Progenitor cell of endocrine pancreas (in vitro differentiated cells): ENCODE results near the gene KRTAP10-1. TPM values are rescaled to one million over a fixed set of nuclear protein-coding genes. Genes with fewer than 3 reads are reported as not detected.
"Not testable (repeated sequence)": the region's sequence is repeated elsewhere in the genome, so short reads cannot be mapped to it uniquely, and the experiment has no call there.

Experiments used
- DNase-seq: peaks from one replicate; pipeline ENCODE4 v3.0.0; 2021; ENCODE audit warnings: low spot score; ENCODE audit not compliant: unreplicated experiment
- H3K27ac Mint-ChIP-seq: 2 replicates; pipeline ENCODE4 v1.8.0; 2021; ENCODE audit warnings: mild to moderate bottlenecking, moderate library complexity, mixed read lengths
- H3K27me3 Mint-ChIP-seq: 2 replicates; pipeline ENCODE4 v1.8.0; 2021; ENCODE audit warnings: mixed read lengths
- H3K36me3 Mint-ChIP-seq: 2 replicates; pipeline ENCODE4 v1.8.0; 2022; ENCODE audit warnings: mixed read lengths; ENCODE audit not compliant: insufficient read depth
- H3K4me1 Mint-ChIP-seq: 2 replicates; pipeline ENCODE4 v1.8.0; 2021; ENCODE audit warnings: low read depth, mixed read lengths
- H3K4me3 Mint-ChIP-seq: 2 replicates; pipeline ENCODE4 v1.8.0; 2021; ENCODE audit warnings: low read depth, mild to moderate bottlenecking, moderate library complexity, mixed read lengths
- H3K9me3 Mint-ChIP-seq: 2 replicates; pipeline ENCODE4 v1.8.0; 2021; ENCODE audit warnings: low read depth, mixed read lengths
- total RNA-seq: library from RNA; stranded (reverse); gene quantifications from 2 replicates; pipeline ENCODE4 v1.2.1, GENCODE V29; 2021
- TF ChIP-seq, protein P1 (sequence below): fragments of 200-600 bp; sonication (generic); IDR thresholded peaks from one replicate; pipeline ENCODE4 v1.5.0; 2021; ENCODE audit warnings: antibody characterized with exemption, mild to moderate bottlenecking; ENCODE audit not compliant: unreplicated experiment

Gene KRTAP10-1
- total RNA-seq, 1 donor from 2014 or later: not detected

DNA sequence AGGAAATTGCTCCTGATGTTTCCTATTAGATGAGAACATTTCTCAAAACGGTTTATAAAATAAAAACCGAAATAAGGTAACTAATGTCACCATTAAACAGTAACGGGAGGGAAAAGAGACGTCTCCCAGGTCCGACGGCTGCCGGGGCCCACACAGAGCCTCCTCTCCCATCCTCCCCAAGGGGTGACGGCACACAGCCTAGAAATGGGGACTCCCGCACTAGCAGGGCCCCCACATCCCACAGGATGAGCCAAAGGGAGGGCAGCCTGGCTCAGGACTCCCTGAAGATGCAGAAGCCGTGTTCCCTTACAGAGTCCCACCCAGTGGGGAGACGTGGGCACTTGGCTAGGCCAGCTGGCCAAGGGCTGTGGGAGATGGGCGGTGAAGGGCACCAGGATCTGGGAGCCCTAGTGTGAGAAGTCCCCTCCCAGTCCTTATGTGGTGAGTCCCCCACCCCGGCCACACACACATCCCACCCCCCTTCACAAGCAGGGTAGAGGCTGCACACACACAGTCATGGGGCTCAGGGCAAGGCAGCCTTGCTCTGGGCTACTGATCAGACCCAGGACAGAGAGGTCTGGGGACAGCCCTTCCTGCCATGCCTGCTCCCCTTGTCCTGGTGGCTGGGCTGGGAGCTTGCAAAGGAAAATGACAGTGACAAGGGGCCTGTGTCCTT is 15.3 kb upstream of the KRTAP10-1 start:
- Mint-ChIP-seq H3K9me3 (peaks cover under 1% of the 10 kb centered on the region), H3K27ac (no peak overlapping the region), H3K4me3 (no peak overlapping the region), H3K27me3 (peaks cover 18% of the 10 kb centered on the region), H3K36me3 (no peaks in the 10 kb centered on the region), H3K4me1 (peaks cover 4% of the 10 kb centered on the region)
- peak; percentile 7 for DNase-seq
- TF ChIP-seq, protein P1, sequence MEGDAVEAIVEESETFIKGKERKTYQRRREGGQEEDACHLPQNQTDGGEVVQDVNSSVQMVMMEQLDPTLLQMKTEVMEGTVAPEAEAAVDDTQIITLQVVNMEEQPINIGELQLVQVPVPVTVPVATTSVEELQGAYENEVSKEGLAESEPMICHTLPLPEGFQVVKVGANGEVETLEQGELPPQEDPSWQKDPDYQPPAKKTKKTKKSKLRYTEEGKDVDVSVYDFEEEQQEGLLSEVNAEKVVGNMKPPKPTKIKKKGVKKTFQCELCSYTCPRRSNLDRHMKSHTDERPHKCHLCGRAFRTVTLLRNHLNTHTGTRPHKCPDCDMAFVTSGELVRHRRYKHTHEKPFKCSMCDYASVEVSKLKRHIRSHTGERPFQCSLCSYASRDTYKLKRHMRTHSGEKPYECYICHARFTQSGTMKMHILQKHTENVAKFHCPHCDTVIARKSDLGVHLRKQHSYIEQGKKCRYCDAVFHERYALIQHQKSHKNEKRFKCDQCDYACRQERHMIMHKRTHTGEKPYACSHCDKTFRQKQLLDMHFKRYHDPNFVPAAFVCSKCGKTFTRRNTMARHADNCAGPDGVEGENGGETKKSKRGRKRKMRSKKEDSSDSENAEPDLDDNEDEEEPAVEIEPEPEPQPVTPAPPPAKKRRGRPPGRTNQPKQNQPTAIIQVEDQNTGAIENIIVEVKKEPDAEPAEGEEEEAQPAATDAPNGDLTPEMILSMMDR: no peak

DNA sequence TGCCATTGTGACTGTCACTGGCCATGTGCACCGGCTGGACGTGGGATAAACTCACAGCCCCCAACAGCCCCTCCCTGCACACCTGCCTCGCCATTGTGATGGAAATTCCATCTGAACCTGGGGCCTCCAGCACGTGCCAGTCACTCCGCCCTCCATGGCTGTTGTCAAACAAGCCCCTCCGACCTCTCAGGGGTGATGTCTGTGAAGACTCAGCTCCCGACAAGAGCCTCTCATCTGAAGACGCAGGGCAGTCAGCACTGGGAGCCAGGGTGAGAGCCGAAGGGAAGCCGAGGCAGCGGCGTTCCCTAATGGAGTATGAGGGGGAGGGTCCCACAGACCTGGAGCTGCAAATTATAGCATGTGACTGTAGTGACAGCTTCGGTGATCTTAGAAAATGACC is 12.7 kb upstream of the KRTAP10-1 start:
- H3K4me1 Mint-ChIP-seq: peaks cover 18% of the 10 kb centered on the region

DNA sequence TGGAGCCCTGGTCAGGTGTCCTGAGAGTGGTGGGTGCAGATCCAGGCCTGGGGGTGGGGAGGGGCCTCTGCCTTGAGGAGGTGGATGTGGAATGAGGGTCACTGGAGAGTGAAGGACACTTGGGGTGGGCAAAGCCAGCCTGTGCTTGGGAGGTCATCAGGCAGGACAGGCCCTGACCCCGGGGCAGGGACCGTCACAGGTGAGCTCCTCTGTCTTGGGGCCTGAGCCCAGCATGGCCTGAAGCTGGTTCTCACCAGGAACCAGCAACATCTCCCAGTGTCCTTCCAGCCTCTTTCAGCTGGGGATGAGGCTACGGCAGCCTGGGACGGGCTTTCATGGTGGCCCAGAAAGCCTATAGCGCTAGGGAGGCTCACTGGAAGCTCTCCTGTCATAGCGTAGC is 12.1 kb upstream of the KRTAP10-1 start:
- DNase-seq: peak; percentile 8
- H3K36me3 Mint-ChIP-seq: peaks cover under 1% of the 10 kb centered on the region
- TF ChIP-seq, protein P1: no peak
- no peak overlapping the region for H3K27ac Mint-ChIP-seq
- H3K9me3 Mint-ChIP-seq: peaks cover 7% of the 10 kb centered on the region
- H3K27me3 Mint-ChIP-seq: peaks cover 10% of the 10 kb centered on the region
- no peak overlapping the region for H3K4me3 Mint-ChIP-seq
- H3K4me1 Mint-ChIP-seq: peaks cover 16% of the 10 kb centered on the region

More for the DNA sequence above, 12.7 kb upstream of the KRTAP10-1 start:
- TF ChIP-seq, protein P1: no peak
- H3K36me3 Mint-ChIP-seq: no peaks in the 10 kb centered on the region
- H3K4me3 Mint-ChIP-seq: no peak overlapping the region
- no peak for DNase-seq
- peaks cover 1% of the 10 kb centered on the region for H3K9me3 Mint-ChIP-seq
- H3K27me3 Mint-ChIP-seq: peaks cover 12% of the 10 kb centered on the region
- H3K27ac Mint-ChIP-seq: no peak overlapping the region

DNA sequence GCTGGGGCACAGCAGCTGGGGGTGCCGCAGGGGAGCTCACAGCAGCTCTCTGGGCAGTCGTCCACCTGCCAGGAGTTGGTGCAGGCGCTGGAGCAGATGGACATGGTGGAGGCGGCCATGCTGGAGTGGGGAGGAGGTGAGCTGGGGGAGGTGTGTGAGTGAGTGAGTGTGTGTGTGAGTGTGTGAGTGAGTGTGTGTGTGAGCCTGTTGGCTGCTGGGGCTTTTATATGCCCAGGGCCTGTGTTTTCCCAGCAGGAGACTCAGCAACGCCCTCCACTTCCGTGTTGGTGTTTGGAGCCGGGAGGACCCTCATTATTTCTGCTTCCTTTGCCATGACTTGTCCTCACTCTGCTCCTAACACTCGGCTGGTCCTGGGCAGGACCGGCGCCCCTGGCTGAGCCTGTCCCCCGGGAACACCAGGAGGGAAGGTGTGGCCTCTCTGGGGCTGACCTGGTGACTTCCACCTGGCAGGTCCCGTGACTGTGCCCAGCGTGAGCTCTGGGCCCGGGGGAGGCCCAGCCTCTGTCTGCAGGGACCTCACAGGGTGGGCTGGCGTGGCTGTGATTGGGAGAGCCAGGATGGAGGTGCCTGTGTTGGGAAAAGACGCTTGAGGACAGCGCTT is 11.5 kb upstream of the KRTAP10-1 start, which contains the start of gene KRTAP10-2:
Gene KRTAP10-2 (minus strand): TSS at position 166 of the 622 bp plus-strand sequence. CDS start 47 bp downstream, at position 119.
- TF ChIP-seq, protein P1: no peak
- peak within 1 kb of the TSS; percentile 82 for H3K27ac Mint-ChIP-seq
- peaks cover 16% of the 10 kb centered on the region for H3K4me1 Mint-ChIP-seq
- peaks cover 4% of the 10 kb centered on the region for H3K36me3 Mint-ChIP-seq
- no peak within 1 kb of the TSS for H3K4me3 Mint-ChIP-seq
- H3K9me3 Mint-ChIP-seq: peaks cover 13% of the 10 kb centered on the region
- DNase-seq: peak; percentile 8
- peaks cover 10% of the 10 kb centered on the region for H3K27me3 Mint-ChIP-seq

DNA sequence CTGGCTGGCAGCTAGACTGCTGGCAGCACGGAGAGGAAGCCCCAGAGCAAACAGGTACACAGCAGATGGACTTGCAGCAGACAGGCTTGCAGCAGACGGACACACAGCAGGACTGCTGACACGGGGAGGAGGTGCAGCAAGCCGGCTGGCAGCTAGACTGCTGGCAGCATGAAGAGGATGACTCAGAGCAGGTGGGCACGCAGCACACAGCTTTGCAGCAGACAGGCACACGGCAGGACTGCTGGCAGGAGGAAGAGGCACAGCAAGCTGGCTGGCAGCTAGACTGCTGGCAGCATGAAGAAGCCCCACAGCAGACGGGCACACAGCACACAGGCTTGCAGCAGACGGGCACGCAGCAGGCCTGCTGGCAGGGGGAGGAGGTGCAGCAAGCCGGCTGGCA is 10.8 kb upstream of the KRTAP10-1 start:
- no peak overlapping the region for H3K27ac Mint-ChIP-seq
- H3K9me3 Mint-ChIP-seq: peaks cover 13% of the 10 kb centered on the region
- H3K27me3 Mint-ChIP-seq: peaks cover 10% of the 10 kb centered on the region
- DNase-seq: no peak
- peaks cover 4% of the 10 kb centered on the region for H3K36me3 Mint-ChIP-seq
- H3K4me1 Mint-ChIP-seq: peaks cover 16% of the 10 kb centered on the region
- H3K4me3 Mint-ChIP-seq: no peak overlapping the region
- TF ChIP-seq, protein P1: no peak

DNA sequence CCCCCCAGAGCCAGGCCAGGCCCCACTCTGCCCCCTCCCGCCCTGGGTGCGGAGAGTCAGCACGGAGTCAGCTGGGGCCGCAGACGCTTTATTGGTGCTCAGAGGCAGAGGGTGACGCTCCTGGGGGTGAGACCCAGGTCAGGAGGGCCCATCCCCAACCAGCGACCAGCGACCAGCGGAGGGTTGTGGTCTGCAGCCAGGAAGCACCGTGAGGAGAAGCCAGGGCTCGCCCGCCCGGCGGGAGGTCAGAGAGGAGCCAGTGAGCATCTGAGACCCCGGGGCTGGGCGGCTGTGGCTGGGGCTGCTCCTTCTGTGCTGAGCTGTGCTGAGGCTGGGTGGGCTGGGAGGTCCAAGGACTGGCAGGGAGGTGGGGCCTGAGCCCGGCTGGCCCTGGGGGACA is 10.3 kb upstream of the KRTAP10-1 start:
- H3K36me3 Mint-ChIP-seq, H3K27ac Mint-ChIP-seq, H3K4me3 Mint-ChIP-seq: not testable (repeated sequence)
- peak; percentile 8 for DNase-seq
- peaks cover 18% of the 10 kb centered on the region for H3K9me3 Mint-ChIP-seq
- H3K4me1 Mint-ChIP-seq: peaks cover 16% of the 10 kb centered on the region
- H3K27me3 Mint-ChIP-seq: peaks cover 10% of the 10 kb centered on the region
